Measurements from ENCODE around the gene NMNAT3. TPM values are rescaled to one million over a fixed set of nuclear protein-coding genes. Genes with fewer than 3 reads are reported as not detected.

NMNAT3 gene
- 0.74 and 0.86 TPM in 2 replicates for total RNA-seq

GRCh38 chr3:139677388-139678155, at the start of gene NMNAT3:
TSS of gene NMNAT3 (minus strand) at chr3:139677972. CDS start at chr3:139627724, 50,248 bp downstream.
- DNase-seq (ENCODE audit: low read depth, low spot score): no peak

GRCh38 chr3:139721370-139721769, 43.6 kb upstream of the NMNAT3 start:
- no peak for DNase-seq (ENCODE audit: low read depth, low spot score)

- no peak for DNase-seq (ENCODE audit: low read depth, low spot score)
Measured at GRCh38 chr3:139718415-139718814, 40.6 kb upstream of the NMNAT3 start.

- DNase-seq (ENCODE audit: low read depth, low spot score): no peak
Measured at GRCh38 chr3:139716908-139717485, 39.2 kb upstream of the NMNAT3 start.

GRCh38 chr3:139715743-139716360, 38.1 kb upstream of the NMNAT3 start:
- DNase-seq (ENCODE audit: low read depth, low spot score): no peak

- DNase-seq (ENCODE audit: low read depth, low spot score): no peak
Measured at GRCh38 chr3:139715166-139715565, 37.4 kb upstream of the NMNAT3 start.

- no peak for DNase-seq (ENCODE audit: low read depth, low spot score)
Measured at GRCh38 chr3:139710212-139710611, 32.4 kb upstream of the NMNAT3 start.

GRCh38 chr3:139705631-139706030, 27.9 kb upstream of the NMNAT3 start:
- no peak for DNase-seq (ENCODE audit: low read depth, low spot score)

GRCh38 chr3:139696314-139696604, 18.5 kb upstream of the NMNAT3 start:
- no peak for DNase-seq (ENCODE audit: low read depth, low spot score)

GRCh38 chr3:139695426-139696313, 17.9 kb upstream of the NMNAT3 start:
- DNase-seq (ENCODE audit: low read depth, low spot score): no peak

GRCh38 chr3:139695007-139695406, 17.2 kb upstream of the NMNAT3 start:
- no peak for DNase-seq (ENCODE audit: low read depth, low spot score)

- DNase-seq (ENCODE audit: low read depth, low spot score): no peak
Measured at GRCh38 chr3:139694542-139694941, 16.8 kb upstream of the NMNAT3 start.

GRCh38 chr3:139691619-139692018, 13.8 kb upstream of the NMNAT3 start:
- DNase-seq (ENCODE audit: low read depth, low spot score): no peak

- no peak for DNase-seq (ENCODE audit: low read depth, low spot score)
Measured at GRCh38 chr3:139689708-139690228, 12.0 kb upstream of the NMNAT3 start.

- no peak for DNase-seq (ENCODE audit: low read depth, low spot score)
Measured at GRCh38 chr3:139689122-139689521, 11.3 kb upstream of the NMNAT3 start.

GRCh38 chr3:139687431-139687830, 9.7 kb upstream of the NMNAT3 start:
- DNase-seq (ENCODE audit: low read depth, low spot score): no peak

- DNase-seq (ENCODE audit: low read depth, low spot score): no peak
Measured at GRCh38 chr3:139686624-139687023, 8.9 kb upstream of the NMNAT3 start.

- DNase-seq (ENCODE audit: low read depth, low spot score): no peak
Measured at GRCh38 chr3:139686206-139686605, 8.4 kb upstream of the NMNAT3 start.

GRCh38 chr3:139679220-139679775, 1.5 kb upstream of the NMNAT3 start:
- DNase-seq (ENCODE audit: low read depth, low spot score): no peak

GRCh38 chr3:139676632-139677387, 962 bp downstream of the NMNAT3 start:
- DNase-seq (ENCODE audit: low read depth, low spot score): no peak

- no peak for DNase-seq (ENCODE audit: low read depth, low spot score)
Measured at GRCh38 chr3:139676108-139676507, 1.7 kb downstream of the NMNAT3 start.
